ENCODE measurements around the gene THYN1. TPM values are rescaled to one million over a fixed set of nuclear protein-coding genes. Genes with fewer than 3 reads are reported as not detected.
A peak's percentile ranks its signal among the peaks of the same experiment; 100 is the strongest.

The THYN1 gene
- total RNA-seq (10 to 100 TPM; 28.3 to 33.9 TPM), polyA plus RNA-seq (10 to 100 TPM; 45.1 to 64.4 TPM)
- long read RNA-seq, donor 1, transcript THYN1-204 (8 exons, 893 nt): minor isoform, 10 of 44 reads
- long read RNA-seq, donor 1, transcript THYN1-203 (8 exons, 943 nt): major isoform, 12 of 44 reads
- long read RNA-seq, donor 1, transcript THYN1-201 (7 exons, 1,299 nt): minor isoform, 11 of 44 reads
- long read RNA-seq, donor 1, partial matches to known transcripts: 5 of 44 reads
- long read RNA-seq, donor 1, other reads (novel, unspliced or antisense): 4 of 44 reads
- long read RNA-seq, donor 2, transcript THYN1-203 (8 exons, 943 nt): major isoform, 8 of 25 reads
- long read RNA-seq, donor 2, transcript THYN1-204 (8 exons, 893 nt): minor isoform, 6 of 25 reads
- long read RNA-seq, donor 2, partial matches to known transcripts: 6 of 25 reads
- long read RNA-seq, donor 2, other reads (novel, unspliced or antisense): 3 of 25 reads

DNA sequence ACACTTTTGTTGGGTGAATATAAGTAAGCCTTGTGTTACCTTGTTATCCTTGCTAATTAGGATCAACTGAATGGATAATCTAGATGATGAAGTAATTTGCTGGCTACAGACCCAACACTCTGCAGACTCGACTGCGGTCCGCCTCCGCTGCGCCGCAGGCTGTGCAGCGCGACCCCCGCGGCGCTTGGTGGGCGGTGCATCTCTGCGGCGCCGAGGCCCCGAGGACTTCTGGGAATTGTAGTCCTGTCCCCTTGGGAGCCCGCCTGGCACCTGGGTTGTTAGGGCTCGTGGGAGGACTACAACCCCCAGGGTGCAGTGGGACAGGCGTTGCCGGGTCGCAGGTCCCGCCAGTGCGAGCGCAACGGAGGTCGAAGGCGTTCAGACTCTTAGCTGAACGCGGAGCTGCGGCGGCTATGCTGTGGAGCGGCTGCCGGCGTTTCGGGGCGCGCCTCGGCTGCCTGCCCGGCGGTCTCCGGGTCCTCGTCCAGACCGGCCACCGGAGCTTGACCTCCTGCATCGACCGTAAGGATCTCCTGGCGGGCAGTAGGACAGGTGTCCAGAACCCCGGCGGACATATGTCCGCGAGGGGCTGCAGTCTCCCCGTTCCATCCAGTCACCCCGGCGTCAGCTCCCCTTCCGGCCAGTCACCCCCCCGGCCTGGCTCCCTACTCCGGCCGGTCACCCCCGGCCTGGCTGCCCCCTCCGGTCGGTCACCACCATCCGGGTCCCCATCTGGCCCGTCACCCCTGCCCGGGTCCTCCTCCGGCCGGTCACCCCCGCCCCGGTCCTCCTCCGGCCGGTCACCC is at the start of gene THYN1, which contains the start of gene ACAD8:
Gene THYN1 (minus strand): TSS at position 165 of the 806 bp plus-strand sequence. CDS start 470 bp downstream, outside the sequence.
Gene ACAD8 (plus strand): TSS at position 381 of the 806 bp plus-strand sequence. CDS start 33 bp downstream, at position 414.
- Histone ChIP-seq H3K27me3 (ENCODE audit: control insufficient read depth in 1 of 2, insufficient read depth in 2 of 2, low read length in 1 of 2) (no peaks in the 10 kb centered on the region), H3K36me3 (ENCODE audit: control insufficient read depth in 1 of 2, insufficient read depth in 2 of 2, low read length in 1 of 2) (peaks cover 2 to 4% of the 10 kb centered on the region in 2 donors), H3K27ac (ENCODE audit: low read depth in 1 of 2, low read length in 2 of 2) (peak within 1 kb of the TSS in 1 of 2 donors; percentile 48), H3K4me1 (ENCODE audit: control insufficient read depth in 1 of 2, insufficient read depth in 2 of 2, low read length in 2 of 2) (peaks cover 0 to 5% of the 10 kb centered on the region in 2 donors), H3K4me3 (ENCODE audit: low read length in 2 of 2) (peak within 1 kb of the TSS; percentile 62 to 99), H3K9me3 (ENCODE audit: control insufficient read depth, low read length) (no peaks in the 10 kb centered on the region)
- WGBS, 2 donors: 0 to 1% methylated on average over 60 to 70 of the region's 70 CpGs
- DNase-seq: peak; percentile 98
- intact Hi-C loops (cut with DNase I): loop anchor here in 1 of 2 donors (5.0 to 10.0 kb wide), 2 partner anchors 79 to 329 kb away; partner anchors contain the start of gene GLB1L2
- ATAC-seq (ENCODE audit: low FRiP score): peak; percentile 100

- Histone ChIP-seq H3K4me1 (ENCODE audit: control insufficient read depth in 1 of 2, insufficient read depth in 2 of 2, low read length in 2 of 2) (no peaks in the 10 kb centered on the region), H3K27ac (ENCODE audit: low read depth in 1 of 2, low read length in 2 of 2) (no peak overlapping the region), H3K36me3 (ENCODE audit: control insufficient read depth in 1 of 2, insufficient read depth in 2 of 2, low read length in 1 of 2) (no peaks in the 10 kb centered on the region), H3K4me3 (ENCODE audit: low read length in 2 of 2) (no peak overlapping the region), H3K27me3 (ENCODE audit: control insufficient read depth in 1 of 2, insufficient read depth in 2 of 2, low read length in 1 of 2) (no peaks in the 10 kb centered on the region), H3K9me3 (ENCODE audit: control insufficient read depth, low read length) (no peaks in the 10 kb centered on the region)
- peak in 1 of 2 donors; percentile 14 for DNase-seq
- ATAC-seq (ENCODE audit: low FRiP score): no peak
- WGBS, 2 donors: 59 to 73% methylated on average over 9 of the region's 9 CpGs
- intact Hi-C loops (cut with DNase I): no loop called here
Measured at GRCh38 chr11:134294664-134295063, 41.5 kb upstream of the THYN1 start.

DNA sequence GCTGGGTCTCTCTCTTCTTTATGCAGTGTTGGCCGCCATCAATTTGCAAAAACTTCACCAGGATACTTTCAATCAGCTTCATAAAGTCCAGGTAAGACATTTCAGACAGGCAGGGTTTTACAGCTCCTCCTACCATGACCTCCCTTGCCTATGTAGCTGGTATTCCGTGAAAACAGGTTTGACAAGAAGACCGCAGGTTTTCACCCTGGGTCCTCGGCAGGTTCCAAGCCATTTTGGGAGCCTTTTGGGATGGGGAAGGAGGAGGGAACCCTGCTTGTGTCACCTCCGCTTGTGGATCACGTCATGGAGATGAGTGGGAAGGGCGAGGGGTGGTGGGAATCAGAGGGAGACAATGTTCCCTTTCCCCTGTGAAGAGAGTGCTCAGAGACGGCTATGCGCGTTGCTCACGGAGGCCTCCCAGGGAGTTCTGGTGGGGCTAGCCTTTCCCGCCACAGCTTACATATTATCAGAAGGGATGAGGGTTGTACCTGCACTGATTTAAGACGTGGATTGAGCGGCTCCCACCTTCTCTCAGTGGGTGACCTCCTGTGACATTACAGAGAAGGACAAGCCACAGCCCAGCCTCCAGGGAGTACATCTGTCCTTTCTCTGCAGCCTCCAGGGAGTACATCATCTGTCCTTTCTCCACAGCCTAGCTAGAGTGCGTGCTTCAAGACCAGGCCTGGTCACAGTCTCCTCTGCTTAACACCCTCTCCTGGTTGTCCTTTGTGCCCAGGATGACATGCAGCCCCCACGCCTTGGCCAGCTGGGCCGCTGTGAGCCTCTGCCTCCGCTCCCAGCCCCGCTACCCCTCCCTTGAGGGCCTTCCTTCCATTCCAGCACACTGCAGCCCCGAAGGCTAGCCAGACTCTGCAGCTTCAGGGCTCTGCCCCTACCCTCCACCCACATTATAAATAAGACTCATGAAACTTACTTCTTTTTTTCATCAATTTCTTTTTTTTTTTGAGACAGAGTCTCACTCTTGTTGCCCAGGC is 40.3 kb upstream of the THYN1 start:
- WGBS, 2 donors: 78 to 80% methylated on average over 20 of the region's 20 CpGs
- ATAC-seq (ENCODE audit: low FRiP score): no peak
- Histone ChIP-seq H3K4me1 (ENCODE audit: control insufficient read depth in 1 of 2, insufficient read depth in 2 of 2, low read length in 2 of 2) (no peaks in the 10 kb centered on the region), H3K9me3 (ENCODE audit: control insufficient read depth, low read length) (no peaks in the 10 kb centered on the region), H3K36me3 (ENCODE audit: control insufficient read depth in 1 of 2, insufficient read depth in 2 of 2, low read length in 1 of 2) (no peaks in the 10 kb centered on the region), H3K27me3 (ENCODE audit: control insufficient read depth in 1 of 2, insufficient read depth in 2 of 2, low read length in 1 of 2) (no peaks in the 10 kb centered on the region), H3K27ac (ENCODE audit: low read depth in 1 of 2, low read length in 2 of 2) (no peak overlapping the region), H3K4me3 (ENCODE audit: low read length in 2 of 2) (no peak overlapping the region)
- peak in 1 of 2 donors; percentile 59 for DNase-seq
- intact Hi-C loops (cut with DNase I): no loop called here

GRCh38 chr11:134292661-134293060 is 39.5 kb upstream of the THYN1 start:
- H3K27ac ChIP-seq (ENCODE audit: low read depth in 1 of 2, low read length in 2 of 2): no peak overlapping the region
- H3K4me3 ChIP-seq (ENCODE audit: low read length in 2 of 2): no peak overlapping the region
- no peaks in the 10 kb centered on the region for H3K9me3 ChIP-seq (ENCODE audit: control insufficient read depth, low read length)
- DNase-seq (peak in 1 of 2 donors; percentile 39), ATAC-seq (ENCODE audit: low FRiP score) (no peak)
- 72 to 84% methylated on average over 15 of the region's 15 CpGs for WGBS, 2 donors
- H3K36me3 ChIP-seq (ENCODE audit: control insufficient read depth in 1 of 2, insufficient read depth in 2 of 2, low read length in 1 of 2): no peaks in the 10 kb centered on the region
- intact Hi-C loops (cut with DNase I): no loop called here
- H3K4me1 ChIP-seq (ENCODE audit: control insufficient read depth in 1 of 2, insufficient read depth in 2 of 2, low read length in 2 of 2): no peaks in the 10 kb centered on the region
- H3K27me3 ChIP-seq (ENCODE audit: control insufficient read depth in 1 of 2, insufficient read depth in 2 of 2, low read length in 1 of 2): no peaks in the 10 kb centered on the region

DNA sequence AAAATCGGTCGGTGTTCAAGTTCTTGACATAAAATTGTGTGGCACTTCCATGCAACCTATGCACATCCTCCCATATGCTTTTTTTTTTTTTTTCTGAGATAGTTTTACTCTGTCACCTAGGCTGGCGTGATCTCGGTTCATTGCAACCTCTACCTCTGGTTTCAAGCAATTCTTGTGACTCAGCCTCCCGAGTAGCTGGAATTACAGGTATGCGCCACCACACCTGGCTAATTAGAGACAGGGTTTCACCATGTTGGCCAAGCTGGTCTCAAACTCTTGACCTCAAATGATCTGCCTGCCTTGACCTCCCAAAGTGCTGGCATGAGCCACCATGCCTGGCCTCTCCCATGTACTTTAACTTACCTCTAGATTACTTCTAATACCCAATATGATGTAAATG is 38.0 kb upstream of the THYN1 start:
- Histone ChIP-seq H3K9me3 (ENCODE audit: control insufficient read depth, low read length) (peaks cover 1% of the 10 kb centered on the region), H3K36me3 (ENCODE audit: control insufficient read depth in 1 of 2, insufficient read depth in 2 of 2, low read length in 1 of 2) (no peaks in the 10 kb centered on the region), H3K27ac (ENCODE audit: low read depth in 1 of 2, low read length in 2 of 2) (no peak overlapping the region), H3K4me1 (ENCODE audit: control insufficient read depth in 1 of 2, insufficient read depth in 2 of 2, low read length in 2 of 2) (no peaks in the 10 kb centered on the region), H3K27me3 (ENCODE audit: control insufficient read depth in 1 of 2, insufficient read depth in 2 of 2, low read length in 1 of 2) (no peaks in the 10 kb centered on the region), H3K4me3 (ENCODE audit: low read length in 2 of 2) (no peak overlapping the region)
- intact Hi-C loops (cut with DNase I): no loop called here
- ATAC-seq (ENCODE audit: low FRiP score) (no peak), DNase-seq (no peak)
- 77 to 86% methylated on average over 6 of the region's 6 CpGs for WGBS, 2 donors

GRCh38 chr11:134290646-134291045 is 37.5 kb upstream of the THYN1 start:
- no peak for DNase-seq
- no peak overlapping the region for H3K4me3 ChIP-seq (ENCODE audit: low read length in 2 of 2)
- H3K9me3 ChIP-seq (ENCODE audit: control insufficient read depth, low read length): peaks cover 1% of the 10 kb centered on the region
- H3K4me1 ChIP-seq (ENCODE audit: control insufficient read depth in 1 of 2, insufficient read depth in 2 of 2, low read length in 2 of 2): no peaks in the 10 kb centered on the region
- no peak for ATAC-seq (ENCODE audit: low FRiP score)
- no peak overlapping the region for H3K27ac ChIP-seq (ENCODE audit: low read depth in 1 of 2, low read length in 2 of 2)
- 89 to 94% methylated on average over 7 of the region's 7 CpGs for WGBS, 2 donors
- H3K27me3 ChIP-seq (ENCODE audit: control insufficient read depth in 1 of 2, insufficient read depth in 2 of 2, low read length in 1 of 2): no peaks in the 10 kb centered on the region
- no peaks in the 10 kb centered on the region for H3K36me3 ChIP-seq (ENCODE audit: control insufficient read depth in 1 of 2, insufficient read depth in 2 of 2, low read length in 1 of 2)
- intact Hi-C loops (cut with DNase I): no loop called here

- 36 to 40% methylated on average over 10 to 12 of the region's 12 CpGs for WGBS, 2 donors
- Histone ChIP-seq H3K4me3 (ENCODE audit: low read length in 2 of 2) (no peak overlapping the region), H3K36me3 (ENCODE audit: control insufficient read depth in 1 of 2, insufficient read depth in 2 of 2, low read length in 1 of 2) (no peaks in the 10 kb centered on the region), H3K27ac (ENCODE audit: low read depth in 1 of 2, low read length in 2 of 2) (no peak overlapping the region), H3K9me3 (ENCODE audit: control insufficient read depth, low read length) (peaks cover 1% of the 10 kb centered on the region), H3K27me3 (ENCODE audit: control insufficient read depth in 1 of 2, insufficient read depth in 2 of 2, low read length in 1 of 2) (no peaks in the 10 kb centered on the region), H3K4me1 (ENCODE audit: control insufficient read depth in 1 of 2, insufficient read depth in 2 of 2, low read length in 2 of 2) (no peaks in the 10 kb centered on the region)
- intact Hi-C loops (cut with DNase I): no loop called here
- ATAC-seq (ENCODE audit: low FRiP score) (peak; percentile 54), DNase-seq (peak in 1 of 2 donors; percentile 57)
Measured at GRCh38 chr11:134289789-134290188, 36.6 kb upstream of the THYN1 start.

DNA sequence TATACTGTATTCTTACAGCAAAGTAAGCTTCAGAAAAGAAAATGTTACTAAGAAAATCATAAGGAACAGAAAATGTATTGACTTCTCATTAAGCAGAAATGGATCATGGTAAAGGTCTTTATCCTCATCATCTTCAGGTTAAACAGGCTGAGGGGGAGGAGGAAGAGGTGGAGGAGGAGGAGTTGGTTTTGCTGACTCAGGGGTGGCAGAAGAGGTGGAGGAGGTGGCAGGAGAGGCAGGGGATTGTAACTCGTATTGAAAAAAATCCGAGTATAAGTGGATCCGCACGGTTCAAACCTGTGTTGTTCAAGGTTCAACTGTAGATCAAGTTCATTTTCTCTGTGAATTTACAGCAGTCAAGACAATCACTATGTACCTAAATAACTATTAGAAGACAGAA is 36.0 kb upstream of the THYN1 start:
- no peaks in the 10 kb centered on the region for H3K27me3 ChIP-seq (ENCODE audit: control insufficient read depth in 1 of 2, insufficient read depth in 2 of 2, low read length in 1 of 2)
- H3K9me3 ChIP-seq (ENCODE audit: control insufficient read depth, low read length): peaks cover 1% of the 10 kb centered on the region
- no peak for ATAC-seq (ENCODE audit: low FRiP score)
- intact Hi-C loops (cut with DNase I): no loop called here
- WGBS, 2 donors: 82 to 96% methylated on average over 4 of the region's 4 CpGs
- no peaks in the 10 kb centered on the region for H3K4me1 ChIP-seq (ENCODE audit: control insufficient read depth in 1 of 2, insufficient read depth in 2 of 2, low read length in 2 of 2)
- no peak overlapping the region for H3K27ac ChIP-seq (ENCODE audit: low read depth in 1 of 2, low read length in 2 of 2)
- H3K4me3 ChIP-seq (ENCODE audit: low read length in 2 of 2): no peak overlapping the region
- no peaks in the 10 kb centered on the region for H3K36me3 ChIP-seq (ENCODE audit: control insufficient read depth in 1 of 2, insufficient read depth in 2 of 2, low read length in 1 of 2)
- DNase-seq: no peak
